UCSD-AML1 (cell line): ENCODE results near the gene DHTKD1.
"Not testable (repeated sequence)": the region's sequence is repeated elsewhere in the genome, so short reads cannot be mapped to it uniquely, and the experiment has no call there.

Source experiments
- DNase-seq: peaks from one replicate; lab custom pipeline; 2025; ENCODE audit not compliant: unreplicated experiment; lab: John Stamatoyannopoulos, UW

Gene DHTKD1

DNA sequence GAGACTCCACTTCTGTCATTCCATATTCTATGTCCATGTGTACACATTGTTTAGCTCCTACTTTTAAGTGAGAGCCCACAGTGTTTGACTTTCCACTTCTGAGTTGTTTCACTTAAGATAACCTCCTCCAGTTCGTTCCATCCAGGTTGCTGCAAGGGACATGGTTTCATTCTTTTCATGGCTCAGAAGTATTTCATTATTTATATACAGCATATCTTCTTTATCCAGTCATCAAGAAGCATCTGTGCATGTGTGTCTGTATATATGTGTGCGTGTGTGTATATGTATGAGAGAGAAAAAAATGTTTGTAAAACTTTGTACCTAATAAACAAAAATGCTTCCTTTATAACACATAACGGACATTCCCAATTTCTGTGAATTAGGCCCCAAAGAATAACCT, 66.9 kb downstream of the DHTKD1 start:
- no peak for DNase-seq

DNA sequence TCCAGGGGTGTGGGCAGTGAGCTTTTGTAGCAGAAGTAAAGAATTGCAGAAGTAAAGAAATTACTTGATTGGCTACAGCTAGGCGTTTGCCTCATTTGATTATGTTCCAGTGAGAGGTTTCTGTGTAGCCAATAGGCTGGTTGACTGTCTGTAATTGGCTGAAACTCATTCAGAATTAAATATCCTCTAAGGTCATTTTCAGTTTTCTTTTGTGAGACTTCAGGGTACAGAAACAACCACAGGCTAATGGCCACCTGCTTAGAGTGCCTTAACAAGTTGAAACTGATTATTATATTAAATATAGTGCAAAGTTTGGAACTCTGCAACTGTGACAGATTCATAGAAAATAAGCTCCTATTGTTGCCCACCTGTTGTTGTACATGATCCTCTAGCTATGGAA, 71.3 kb downstream of the DHTKD1 start:
- DNase-seq: no peak

DNA sequence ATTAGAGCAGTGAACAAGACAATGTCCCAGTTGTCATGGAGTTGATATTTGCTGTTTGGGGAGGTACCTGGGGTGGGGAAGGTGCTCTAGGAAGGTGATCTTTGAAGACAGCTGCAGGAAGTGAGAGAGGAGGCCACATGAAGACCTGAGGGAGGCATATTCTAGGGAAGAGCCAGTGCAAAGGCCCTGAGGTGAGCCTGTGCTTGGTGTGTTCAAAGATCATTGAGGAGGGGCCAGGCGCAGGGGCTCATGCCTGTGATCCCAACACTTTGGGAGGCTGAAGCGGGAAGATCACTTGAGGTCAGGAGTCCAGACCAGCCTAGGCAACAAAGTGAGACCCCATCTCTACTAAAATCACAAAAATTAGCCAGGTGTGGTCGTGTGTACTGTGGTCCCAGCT, 75.8 kb downstream of the DHTKD1 start:
- no peak for DNase-seq

DNA sequence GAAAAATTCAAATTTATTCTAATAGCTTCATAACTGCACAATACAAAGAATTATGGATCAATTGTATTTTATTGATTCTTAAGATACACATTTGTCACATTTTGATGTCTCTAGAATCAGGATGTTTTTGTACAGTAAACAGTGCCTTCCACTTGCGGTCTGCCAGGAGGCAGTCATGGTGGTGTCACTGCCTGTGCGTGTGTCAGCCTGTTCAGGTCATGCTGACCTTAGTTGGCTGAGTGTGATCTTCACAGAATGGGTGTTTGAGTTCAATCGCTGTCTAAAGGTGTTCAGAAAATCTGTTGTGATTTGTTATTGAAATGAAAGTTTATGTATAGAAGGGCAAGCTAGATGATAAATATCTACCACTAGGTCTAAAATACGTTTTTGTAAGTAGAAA, 81.4 kb downstream of the DHTKD1 start:
- DNase-seq: no peak

DNA sequence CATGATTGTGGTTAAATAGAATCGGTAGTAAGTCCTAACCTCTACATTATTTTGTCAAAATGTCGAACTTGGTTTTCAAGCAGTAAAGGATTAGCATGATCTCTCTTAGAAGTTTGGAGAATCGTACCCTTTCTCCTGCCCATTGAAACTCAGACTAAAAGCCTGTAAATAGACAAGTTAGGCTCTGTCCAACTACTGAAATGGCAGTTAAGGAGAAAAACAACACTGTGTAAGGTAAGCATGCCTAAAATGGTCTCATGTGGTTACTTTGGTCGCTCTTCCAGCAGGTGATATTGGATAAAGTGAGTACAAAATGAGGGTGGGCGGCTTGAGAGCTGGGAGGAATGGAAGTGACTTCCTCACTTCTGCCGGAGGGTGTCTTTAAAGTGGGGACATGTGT, 85.8 kb downstream of the DHTKD1 start:
- no peak for DNase-seq

DNA sequence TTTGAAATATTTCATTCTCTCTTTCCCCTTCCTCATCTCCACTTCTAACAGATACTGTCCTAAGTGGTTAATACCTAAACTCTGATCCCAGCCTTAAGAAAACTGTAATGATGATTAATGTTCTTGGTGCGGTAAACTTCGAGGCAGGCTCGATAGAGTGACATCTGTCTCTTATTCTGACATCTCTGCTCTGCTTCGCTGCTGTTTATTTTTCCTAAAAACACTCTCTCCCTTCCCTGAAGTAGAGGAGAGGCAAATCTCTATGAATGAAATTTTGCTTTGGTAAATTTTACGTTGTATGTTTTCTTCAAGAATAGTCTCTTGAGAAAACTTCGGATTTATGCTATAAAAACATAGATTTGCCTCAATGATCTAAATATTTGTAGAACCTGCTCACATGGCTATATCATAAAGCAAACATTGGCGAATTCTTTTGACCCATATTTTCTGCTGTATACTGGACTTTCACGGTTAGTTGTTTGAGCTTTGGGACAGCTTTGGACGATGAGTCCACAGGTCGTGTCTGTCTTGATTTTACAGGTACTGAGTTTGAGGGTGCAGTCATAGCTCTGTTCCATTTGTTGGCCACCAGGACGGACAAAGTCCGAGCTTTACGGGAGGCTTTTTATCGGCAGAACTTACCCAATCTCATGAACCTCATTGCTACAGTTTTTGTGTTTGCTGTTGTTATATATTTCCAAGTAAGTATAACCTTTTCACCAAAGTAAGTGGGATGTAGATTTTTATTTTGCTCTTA, 87.8 kb downstream of the DHTKD1 start:
- DNase-seq: no peak

DNA sequence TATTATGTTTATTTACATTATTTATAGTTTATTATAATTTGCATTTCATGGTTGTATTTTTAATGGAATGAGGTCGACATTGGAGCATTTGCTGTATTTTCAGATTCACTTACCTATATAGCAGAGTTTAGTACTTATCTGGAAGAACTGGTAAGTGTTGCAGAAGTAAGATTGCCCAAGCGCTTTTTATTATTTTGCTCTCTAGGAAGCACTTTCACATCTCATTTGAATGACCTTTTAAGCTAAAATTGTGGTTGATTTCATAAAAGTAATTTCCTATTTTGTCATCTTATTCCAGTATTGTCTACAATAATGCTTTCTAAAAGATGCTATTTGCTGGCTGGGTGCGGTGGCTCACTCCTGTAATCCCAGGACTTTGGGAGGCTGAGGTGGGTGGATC, 89.4 kb downstream of the DHTKD1 start:
- no peak for DNase-seq

DNA sequence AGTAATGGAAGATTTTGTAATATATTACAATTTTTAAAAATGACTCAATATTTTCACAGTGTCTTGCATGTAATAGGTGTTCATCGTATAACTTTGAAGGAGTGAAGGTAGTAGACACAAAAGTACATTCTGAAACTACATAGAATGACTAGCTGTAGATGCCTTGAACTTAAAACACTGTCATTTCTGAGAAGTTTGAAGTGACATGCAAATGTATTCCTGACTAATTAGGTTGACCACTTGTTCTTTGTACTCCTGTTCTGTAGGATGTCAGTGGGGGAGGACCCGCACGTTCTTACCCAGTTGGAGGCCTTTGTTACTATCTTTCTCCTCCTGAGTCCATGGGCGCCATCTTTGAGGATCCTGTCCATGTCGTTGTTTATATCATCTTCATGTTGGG, 91.9 kb downstream of the DHTKD1 start:
- DNase-seq: no peak

DNA sequence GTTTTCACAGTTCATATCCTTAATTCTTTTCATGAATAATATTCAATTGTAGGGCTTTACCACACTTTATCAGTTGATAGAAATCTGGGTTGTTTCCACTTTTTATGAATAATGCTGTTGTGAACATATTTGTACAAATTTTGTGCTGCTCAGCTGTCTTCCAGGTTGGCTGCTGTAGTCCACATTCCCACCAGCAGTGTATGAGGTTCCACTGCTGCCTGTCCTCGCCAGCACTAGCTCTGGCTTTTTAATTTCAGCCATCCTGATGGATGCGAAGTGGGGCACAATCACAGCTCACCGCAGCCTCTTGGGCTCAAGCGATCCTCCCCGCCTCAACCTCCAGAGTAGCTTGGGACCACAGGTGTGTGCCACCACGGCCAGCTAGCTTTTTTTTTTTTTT, 94.2 kb downstream of the DHTKD1 start:
- no peak for DNase-seq

DNA sequence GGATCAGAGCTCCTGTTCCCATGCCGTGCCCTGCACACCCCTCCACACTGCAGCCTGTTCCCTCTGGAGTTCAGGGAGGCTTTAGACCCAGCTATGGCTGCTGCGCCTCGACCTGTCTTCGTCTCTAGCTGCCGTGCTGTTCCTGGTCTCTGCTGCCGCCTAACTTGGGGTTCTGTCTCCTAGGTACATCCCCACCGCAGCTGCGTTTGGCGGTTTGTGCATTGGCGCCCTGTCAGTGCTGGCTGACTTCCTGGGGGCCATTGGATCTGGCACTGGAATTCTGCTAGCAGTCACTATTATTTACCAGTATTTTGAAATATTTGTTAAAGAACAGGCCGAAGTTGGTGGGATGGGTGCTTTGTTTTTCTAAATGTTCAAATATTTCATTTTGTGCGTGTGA, 95.3 kb downstream of the DHTKD1 start:
- DNase-seq: no peak

DNA sequence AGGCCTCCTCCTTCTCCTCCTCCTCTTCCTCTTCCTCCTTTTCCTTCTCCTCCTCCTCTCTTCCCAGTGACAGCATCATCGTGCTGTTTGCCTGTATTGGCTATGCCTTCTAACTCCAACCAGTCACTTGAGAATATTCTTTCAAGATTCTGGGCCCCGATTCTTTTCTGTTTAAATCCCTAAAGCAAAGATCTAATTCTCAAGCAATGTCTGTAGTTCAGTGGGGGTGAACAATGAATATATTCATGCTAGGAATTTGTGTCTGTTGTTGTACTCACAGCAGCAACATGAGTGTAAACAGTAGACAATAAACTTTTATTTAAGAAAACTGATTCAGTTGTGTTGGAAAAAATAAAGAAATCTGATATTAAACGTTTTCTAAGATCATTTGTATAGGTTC, 96.3 kb downstream of the DHTKD1 start:
- DNase-seq: no peak

DNA sequence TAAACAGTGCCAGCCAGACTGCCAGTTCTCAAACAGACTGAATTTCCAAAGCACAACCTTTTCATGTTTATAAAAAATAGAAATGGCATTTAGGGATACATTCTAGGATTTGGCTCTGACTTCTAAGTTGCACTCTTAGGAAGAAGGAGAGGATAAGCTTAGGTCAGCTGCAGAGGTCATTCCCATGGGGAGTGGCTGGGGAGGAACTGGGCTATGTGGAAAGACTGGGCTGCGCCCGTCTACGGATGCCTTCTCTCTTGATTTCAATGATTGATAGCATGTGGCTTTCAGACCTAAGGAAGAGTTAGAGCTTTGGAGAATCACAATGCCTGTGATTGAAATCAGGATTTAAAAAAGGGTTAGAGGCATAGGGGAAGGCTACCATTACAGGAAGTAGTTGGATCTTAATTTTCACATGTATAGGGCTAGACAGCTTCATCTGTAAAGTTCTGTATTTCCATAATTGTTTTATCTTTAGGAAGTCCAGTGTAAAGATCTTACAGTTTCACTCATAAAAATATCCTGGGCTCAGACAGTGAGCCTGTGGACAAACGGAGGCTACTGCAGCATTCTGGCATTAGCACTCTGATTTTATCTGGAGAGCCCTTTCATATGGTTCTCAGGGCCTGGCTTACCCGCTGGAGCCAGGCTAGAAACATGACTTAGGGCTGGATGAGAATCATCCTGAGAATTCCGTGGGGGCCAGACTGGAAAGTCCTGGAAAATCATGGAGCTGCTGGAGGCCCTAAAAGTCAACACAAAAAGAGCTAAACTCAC, 97.4 kb downstream of the DHTKD1 start:
- DNase-seq: no peak

DNA sequence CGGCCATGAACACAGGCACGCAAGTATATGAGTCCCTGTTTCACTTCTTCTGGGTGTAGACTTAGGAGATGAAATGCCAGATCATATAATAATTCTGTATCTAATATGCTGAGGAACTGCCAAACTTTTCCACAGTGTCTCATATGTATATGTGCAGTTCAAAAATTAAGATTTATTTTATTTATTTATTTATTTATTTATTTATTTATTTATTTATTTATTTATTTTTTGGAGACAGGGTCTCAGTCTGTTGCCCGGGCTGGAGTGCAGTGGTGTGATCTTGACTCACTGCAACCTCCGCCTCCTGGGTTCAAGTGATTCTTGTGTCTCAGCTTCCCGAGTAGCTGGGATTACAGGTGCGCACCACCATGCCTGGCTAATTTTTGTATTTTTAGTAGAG, 102.8 kb downstream of the DHTKD1 start:
- DNase-seq: not testable (repeated sequence)
